ENCODE results near the gene PTPRD.

PTPRD gene

DNA sequence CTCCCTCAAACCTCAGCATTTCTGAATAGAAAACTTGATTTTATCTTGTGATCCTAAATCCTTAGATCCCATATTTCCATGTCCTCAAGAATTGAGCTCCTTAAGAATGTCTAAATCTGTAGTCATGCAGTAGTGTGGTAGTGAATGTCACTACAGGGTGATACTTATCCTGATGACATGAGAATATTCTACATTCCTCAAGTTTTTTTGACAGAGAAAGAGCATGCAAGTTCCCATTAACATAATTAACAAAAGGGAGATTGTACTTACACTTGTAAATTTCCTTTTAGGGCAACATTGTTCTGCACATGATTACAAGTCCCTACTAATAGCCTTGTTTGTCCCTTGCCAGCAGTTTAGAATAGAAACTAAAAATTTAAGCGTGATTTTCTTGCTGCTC, 352.3 kb downstream of the PTPRD start:
- DNase-seq, result no peak

DNA sequence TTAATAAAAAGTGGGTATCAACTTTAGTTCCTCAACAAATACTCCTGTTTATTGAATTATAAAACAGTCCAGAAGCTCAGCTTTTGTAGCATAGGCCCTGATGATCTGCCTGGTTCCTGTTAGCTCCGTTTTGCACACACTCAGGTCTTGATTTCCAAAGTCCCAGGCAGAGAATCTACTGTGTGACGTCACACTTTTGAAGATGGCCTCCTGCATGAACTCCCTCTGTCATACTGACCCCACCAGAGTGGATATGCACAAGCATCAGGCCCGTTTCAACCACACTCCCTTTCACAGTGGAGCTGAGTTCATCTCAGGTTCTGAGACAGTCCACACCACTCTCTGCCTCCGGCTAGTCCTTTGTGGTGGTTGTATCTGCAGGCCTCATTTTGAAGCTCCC, 353.1 kb downstream of the PTPRD start:
- DNase-seq, result no peak

DNA sequence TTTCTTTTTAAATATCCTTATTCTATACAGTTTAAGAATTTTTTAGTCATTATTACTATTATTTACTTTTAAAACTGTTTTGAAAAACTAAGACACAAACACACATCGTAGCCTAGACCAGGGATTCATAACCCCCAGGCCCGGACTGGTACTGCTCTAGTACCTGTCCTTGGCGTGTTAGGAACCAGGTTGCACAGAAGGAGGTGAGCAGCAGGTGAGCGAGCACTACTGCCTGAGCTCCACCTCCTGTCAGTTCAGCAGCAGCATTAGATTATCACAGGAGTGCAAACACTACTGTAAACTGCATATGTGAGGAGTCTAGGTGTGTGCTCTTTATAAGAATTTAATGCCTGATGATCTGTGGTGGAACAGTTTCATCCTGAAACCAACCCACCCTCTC, 357.0 kb downstream of the PTPRD start:
- DNase-seq, result no peak

DNA sequence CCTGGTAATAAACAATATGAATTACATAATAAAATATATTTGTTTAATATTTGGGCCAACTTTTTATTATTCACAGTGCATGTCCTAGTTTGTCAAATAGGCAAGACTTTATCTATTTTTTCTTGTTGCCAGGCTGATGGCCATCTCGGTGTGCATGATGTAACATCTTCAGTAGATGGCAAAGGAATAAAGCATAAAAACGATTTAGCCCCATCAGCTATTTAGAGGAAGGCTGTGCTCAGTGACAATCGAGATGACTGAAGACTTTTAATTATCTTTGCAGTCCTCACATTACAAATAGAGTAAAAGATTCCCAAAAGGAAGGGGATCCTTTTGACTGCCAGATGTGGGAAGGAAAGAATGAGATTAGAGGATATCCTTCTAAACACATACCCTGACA, 358.5 kb downstream of the PTPRD start:
- DNase-seq, result no peak

DNA sequence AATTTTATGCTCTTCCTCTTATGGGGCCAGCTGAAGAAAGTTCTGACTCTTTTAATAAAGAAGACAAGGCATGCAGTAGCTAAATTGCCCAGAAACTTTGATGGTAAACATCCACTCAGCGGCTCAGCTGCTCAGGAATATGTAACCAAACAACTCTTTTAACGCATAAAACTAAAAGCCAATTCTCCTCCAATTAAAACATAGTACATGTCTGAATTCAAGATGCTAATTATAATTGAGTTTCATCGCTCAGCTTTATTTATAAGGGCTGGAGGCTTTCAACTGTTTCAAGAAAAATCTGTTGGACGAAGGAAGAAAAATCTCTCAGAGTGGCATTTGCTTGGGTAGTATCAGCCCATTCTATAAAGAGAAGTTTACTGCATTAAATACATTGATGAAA, 359.5 kb downstream of the PTPRD start:
- no peak for DNase-seq

DNA sequence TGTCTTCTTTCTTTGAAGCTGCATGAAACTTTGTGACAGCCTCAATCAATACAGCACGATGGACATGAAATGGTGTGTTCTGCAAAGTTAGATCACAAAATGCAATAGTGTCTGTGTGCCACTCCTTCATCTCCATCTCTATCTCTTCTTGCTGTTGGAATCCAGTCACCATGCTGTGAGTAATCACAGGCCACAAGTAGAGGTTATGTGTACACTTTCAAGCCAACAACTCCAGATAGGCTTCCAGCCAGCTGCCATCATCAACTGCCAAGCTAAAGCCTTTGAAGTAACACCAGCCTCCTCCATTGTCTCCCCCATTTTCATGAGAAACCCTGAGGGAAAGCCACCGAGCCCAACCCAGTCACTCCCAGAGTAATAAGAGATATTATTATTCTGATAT, 360.6 kb downstream of the PTPRD start:
- no peak for DNase-seq

DNA sequence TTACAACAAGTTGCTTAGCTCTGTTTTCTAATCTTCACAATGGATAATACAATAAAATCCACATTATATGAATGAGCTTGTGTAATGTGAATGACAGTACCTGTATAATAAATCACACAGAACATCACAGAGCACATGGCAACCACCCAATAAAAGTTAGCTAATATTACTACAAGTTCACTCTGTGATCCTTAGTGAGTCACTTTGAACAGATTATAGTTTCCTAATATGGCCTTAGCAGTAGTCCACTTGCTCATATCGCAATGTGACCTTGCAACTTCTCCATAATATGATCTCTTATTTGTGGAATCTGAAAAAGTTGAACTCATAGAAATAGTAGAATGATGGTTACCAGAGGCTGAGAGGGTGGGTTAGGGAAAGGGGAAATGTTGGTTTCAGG, 361.3 kb downstream of the PTPRD start:
- no peak for DNase-seq

DNA sequence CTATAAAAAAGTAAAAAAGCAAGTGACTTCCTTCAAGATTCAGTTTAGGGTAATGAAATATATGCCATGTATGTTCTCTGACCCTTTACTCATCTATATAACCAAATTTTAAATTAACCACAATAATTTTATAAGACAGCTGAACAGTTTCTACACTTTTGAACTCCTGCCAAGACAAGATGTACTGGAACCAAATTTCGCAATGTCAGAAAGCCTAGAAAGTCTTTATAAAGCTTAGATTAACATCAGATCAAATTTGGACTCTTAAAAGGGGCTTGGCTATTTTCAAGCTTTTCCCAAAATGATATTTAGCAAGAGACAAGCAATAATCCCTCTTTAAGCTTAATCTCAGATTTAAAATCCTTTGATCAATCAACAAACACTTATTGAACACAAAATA, 362.6 kb downstream of the PTPRD start:
- DNase-seq, result no peak

DNA sequence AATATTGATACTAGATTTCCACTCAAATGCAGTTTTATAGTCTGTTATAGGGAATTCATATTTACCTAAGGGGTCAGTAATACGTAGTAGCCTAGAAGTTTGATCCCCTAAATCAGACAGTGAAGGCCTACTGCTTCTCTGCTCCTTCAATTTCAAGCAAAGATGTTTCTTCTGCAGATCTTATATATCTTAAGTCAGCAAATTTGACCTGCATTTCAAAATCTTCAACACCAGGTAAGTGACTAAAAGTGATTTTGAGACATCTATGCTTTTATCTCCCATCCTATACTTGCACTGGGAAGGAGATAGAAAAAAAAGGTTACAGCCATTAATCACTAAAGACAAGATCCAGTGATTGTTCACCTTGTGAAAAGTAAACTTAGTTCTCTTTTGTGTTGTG, 363.9 kb downstream of the PTPRD start:
- DNase-seq, result no peak

DNA sequence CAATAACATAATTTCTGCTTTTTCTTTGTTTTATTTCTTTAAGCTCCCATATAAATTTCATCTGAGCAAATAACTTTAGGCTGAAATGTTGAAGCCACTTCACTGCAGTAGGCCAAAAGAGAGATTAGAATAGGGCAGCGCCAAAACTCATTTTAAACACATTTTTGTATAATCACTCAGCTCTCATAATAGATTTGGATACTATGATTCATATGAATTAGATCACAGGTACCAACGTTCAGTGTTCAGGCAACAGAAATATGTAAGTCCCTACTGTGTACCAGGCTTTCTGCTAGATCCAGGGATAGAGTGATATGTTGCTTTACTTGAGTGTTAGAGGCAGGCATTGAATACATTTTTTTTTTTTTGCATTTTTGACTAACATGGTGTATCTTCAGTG, 370.5 kb downstream of the PTPRD start:
- DNase-seq, result no peak

DNA sequence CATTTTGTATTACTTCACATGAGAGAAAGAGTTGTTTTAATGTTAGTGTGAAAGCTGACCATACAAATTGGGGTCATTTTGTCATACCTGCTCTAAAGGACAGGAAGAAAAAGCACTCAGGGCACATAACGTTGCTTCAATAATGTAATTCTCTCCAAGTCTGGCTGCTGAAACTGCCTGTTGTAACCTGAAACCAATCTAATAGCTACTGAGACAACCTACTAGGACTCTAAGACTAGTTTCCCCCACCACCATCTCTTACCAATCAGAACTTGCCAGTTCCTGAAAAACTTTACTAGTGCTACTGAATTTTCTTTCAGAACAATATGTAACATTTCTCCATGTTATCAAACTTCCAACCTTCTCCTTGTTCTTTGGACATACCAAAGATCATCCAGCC, 374.7 kb downstream of the PTPRD start:
- no peak for DNase-seq

DNA sequence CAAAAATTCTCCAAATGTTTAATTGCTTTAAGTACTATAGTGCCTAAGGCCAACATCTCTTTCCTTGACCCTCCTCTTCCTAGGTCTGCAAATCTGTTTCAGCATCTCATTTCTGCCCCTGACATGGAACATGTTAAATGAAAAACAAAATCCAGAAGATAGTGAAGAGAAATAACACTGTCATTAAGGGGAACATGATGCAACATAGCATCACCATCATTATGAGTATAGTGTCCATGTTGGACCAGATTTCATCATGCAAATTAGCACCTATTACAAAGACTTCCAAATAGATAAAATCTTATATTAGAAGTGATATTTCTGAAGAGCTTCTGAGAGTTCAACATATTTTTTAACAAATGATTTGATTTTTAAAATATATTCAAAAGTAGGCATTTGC, 375.2 kb downstream of the PTPRD start:
- no peak for DNase-seq

DNA sequence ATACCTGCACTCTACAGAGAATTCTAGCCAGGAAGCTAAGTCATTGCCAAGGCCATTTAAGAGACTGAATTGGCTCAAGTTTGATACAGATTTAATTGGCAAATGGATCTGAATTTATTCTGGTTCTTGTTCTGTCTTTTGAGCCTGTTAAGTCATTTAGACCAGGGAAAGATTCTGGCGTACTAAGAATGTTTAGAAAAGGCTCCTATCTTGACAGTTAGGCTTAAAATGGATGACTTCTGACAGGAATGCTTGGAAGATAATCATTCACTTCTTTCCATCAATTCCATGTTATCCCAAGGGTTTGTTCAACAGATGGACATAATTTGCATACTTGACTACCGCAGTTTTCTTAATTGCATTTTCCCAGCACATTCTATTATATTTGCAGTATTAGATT, 376.6 kb downstream of the PTPRD start:
- no peak for DNase-seq

DNA sequence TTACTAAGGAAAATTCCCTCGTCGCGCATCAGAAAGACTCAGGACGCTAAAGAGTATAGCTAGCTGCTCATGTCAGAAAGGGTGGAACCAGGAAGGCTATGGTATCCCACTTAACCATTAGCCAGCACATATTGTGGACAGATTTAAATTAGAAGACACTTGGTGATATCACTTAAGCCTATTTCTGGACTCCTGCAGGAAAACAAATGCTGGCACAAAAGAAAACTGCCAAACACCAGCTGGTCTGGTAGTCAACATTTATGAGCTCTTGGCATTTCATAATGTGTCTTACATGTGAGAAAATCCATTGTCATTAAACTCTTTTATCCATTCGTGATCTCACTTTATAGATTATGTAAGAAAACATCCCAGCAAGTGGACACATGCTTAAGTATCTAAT, 377.4 kb downstream of the PTPRD start:
- DNase-seq, result no peak

DNA sequence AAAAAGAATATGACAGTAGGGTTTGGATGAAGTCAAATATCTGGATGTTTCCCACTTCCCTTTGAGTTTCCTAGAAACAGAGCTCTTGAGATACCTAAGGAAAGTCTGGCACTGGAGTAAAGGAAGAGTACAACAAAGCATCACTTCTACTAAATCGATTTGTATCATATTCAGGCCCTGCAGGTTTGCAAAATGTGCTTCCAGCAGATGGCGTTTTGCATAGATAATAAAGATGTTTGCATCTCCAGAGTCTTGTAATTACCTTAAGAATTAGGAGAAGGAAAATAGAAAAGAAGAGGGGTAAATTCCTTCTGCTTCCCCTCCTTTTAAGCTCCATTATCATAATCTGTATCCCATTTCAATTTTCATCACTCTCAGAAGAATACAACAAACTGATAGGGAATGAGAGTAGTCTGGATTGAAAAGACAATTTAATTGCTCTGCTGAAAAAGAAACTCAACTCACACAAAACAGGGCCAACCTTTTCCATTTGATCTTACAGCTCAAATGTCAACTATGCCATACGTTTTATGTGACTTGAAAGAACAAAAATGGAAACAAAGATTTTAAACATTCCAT, 380.4 kb downstream of the PTPRD start:
- no peak for DNase-seq

DNA sequence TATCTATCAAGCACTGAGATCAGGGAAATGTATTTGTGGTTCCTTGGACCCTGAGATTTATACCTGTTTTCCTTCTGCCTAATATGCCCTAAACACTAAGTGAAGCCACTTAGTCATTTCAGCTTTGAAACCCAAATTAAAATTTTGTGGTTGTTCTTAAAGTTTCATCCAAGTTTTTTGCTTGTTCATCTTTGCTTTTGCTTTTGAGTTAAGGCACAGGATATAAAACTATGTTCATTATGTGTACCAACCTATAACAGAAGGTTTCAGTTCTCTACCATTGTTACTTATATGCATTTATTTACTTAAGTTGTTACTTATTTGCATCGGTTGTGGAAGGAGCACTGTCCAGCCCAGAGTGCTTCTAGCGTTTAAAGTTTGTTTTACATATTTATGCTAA, 382.3 kb downstream of the PTPRD start:
- no peak for DNase-seq

DNA sequence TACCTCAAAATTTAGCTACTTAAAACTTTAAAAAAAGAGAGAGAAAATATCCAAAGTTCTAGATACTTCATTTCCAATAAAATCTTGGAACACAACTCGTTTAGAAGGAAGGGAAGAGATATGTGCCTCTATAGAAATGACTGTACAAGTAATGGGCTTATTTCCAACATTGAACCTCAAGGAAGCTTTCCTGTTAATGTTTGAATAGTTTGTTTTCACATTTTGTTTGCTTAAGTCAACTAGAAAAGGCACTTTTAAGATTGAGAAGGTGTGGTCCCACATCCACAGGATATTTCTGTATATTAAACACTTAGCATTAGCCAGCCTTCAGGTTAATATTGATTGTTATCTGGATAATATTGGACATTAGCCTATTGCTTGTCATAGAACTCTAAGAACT, 384.7 kb downstream of the PTPRD start:
- no peak for DNase-seq

DNA sequence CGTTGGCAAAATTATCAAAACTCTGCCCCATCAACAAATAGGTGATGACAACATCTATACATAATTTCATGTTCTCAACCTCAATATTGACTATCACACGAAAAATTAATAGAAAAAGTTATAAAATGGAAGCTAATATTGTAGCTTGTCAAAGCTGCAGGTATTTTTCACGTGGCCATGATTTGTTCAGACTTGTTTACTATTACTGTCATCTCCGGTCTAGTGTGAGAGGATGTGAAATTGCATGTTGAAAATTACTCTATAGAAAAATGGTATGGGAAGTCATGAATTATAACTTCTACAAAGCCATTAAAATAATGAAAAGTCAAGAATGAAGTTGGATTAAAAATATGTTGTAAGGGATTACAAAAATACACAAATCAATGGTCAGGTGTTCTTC, 385.8 kb downstream of the PTPRD start:
- DNase-seq, result no peak

DNA sequence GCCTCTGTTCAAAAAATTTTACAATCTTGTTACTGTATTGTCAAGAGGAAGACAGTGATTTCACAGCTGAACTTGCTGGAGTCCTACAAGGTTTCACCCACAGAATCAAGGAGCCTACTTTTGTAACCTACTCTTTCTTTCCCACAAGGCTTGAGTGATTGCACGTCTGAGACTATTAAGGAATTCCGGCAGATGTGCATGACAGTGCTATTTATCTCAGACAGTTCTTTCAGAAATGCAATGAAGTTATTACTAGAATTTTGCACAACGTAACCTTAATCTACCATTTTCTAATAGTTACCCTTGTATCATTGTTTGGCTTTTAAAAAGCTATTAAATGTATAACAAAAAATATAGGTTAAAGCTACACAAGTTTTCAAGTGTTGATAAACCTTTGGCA, 400.1 kb downstream of the PTPRD start:
- DNase-seq, result no peak

DNA sequence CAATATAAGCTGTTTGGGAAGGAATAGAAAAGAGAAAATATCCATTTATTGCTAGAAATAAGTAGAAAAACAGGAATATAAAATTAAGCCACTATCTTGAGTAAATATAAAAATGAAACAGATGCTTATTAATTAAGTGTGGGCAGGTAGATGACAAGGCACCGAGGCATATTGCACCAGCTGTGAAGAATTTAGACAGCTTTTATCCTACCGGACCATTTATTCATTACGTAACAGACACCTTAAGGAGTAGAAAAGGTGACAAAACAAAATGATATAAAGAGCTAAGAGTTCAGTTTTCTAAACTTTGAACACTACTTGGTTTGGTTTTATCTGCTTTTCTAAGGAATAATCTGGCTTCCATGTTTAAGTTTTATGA, 404.1 kb downstream of the PTPRD start:
- no peak for DNase-seq

DNA sequence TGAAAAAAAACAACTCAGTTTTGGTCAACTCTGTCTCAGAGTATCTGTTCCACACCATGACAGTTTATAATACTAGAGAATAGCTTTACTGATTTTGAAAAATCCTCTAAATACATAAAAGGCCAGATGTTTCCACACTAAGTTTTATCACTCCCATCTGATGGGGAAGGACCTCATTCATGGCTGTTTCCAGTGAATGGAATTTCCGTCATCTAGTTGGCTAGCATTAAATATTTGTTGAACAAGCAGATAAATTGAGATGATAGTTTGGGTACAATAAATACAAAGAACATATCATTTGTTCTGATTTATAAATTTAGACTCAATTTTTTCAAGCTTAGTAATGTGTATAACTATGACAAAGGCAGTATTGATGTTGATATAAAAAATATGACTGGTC, 408.5 kb downstream of the PTPRD start:
- DNase-seq, result no peak

DNA sequence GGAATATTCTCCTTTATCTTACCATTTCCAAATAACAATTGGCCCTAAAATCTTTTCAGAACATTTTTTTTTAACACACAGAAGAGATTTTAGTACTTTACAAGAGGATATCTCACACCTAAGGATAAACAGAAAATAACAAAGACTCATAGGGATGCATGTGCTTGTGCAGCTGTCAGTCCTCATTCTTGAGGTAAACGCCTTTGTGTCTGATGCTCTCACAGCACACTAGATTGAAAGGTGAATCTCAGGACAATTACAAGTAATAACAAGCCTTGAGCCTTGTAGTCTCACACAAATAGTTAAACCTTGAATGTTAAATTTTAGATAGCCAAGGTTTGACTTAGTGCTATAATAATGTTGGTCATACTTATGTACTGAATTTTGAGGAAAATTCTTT, 439.2 kb downstream of the PTPRD start:
- DNase-seq, result no peak

DNA sequence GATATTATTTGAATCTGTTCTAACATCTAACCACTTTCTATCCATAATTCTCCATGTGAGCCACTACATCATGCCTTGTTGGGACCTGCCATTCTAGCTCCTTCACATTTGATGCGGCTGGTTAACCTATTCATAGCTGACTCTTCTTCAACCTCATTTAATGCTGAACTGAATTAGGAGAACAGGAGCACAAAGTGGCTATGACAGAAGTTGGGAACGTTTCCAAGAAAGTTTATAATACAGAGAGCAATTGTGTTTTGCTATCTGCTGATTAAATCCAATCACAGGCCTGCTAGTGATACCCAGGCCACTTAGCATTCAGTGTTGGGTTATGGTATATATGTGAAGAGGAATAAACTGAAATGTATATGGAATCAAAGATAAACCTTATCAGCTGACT, 440.3 kb downstream of the PTPRD start:
- DNase-seq, result no peak

DNA sequence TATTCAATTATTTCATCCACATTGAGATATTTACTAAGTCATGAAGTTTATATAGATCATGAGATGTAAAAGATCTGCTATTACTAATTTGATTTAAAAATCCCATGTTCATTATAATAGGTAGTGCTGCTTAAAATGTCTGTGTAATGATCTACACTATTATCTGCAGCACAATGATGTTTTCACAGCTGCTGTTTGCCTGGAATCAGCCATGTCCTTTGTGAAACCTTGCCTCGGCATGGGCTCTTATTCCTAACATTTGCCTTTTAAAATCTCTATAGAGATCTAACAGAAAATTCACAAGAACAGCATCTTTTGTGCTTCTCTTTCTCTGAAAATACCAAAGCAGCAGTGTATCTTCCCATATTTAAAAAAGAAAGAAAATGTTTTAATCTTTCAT, 444.6 kb downstream of the PTPRD start:
- peak; percentile 39 for DNase-seq

DNA sequence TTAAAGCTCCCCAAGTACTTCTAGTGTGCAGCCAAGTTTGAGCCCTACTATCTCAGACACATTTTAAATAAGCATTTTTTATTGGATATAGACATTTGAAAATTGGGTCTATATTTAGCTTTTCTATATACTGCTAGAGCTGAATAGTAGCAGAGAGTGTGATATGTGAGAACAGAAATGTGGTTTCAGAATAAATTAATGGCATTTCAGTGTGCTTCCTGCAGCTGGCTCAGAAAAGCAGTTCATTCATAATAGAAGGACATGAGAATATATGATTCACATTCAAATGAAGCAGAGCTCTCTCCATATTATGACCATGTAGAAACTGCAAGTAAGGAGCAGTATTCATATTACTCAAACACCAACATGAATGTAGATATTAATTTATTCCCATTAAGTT, 464.0 kb downstream of the PTPRD start:
- DNase-seq, result no peak

Measured in NCI-H2029 (cell line).